GM12864 (cell line): ENCODE measurements around the gene SLC13A4.

Source experiments
- DNase-seq: peaks from one replicate; pipeline ENCODE4 v3.0.0-alpha.2; 2011; ENCODE audit warnings: low read depth
- H3K4me3 ChIP-seq: 2 replicates; pipeline ENCODE4 v1.5.1; 2011; ENCODE audit warnings: mild to moderate bottlenecking, low read depth, low read length, control low read depth
- TF ChIP-seq, protein P1 (sequence below): IDR thresholded peaks from 2 replicates; pipeline ENCODE4 v1.5.1; 2011; ENCODE audit warnings: low read depth, mild to moderate bottlenecking, moderate library complexity, low read length, control low read depth, inconsistent platforms; ENCODE audit errors: missing control alignments

The SLC13A4 gene

DNA sequence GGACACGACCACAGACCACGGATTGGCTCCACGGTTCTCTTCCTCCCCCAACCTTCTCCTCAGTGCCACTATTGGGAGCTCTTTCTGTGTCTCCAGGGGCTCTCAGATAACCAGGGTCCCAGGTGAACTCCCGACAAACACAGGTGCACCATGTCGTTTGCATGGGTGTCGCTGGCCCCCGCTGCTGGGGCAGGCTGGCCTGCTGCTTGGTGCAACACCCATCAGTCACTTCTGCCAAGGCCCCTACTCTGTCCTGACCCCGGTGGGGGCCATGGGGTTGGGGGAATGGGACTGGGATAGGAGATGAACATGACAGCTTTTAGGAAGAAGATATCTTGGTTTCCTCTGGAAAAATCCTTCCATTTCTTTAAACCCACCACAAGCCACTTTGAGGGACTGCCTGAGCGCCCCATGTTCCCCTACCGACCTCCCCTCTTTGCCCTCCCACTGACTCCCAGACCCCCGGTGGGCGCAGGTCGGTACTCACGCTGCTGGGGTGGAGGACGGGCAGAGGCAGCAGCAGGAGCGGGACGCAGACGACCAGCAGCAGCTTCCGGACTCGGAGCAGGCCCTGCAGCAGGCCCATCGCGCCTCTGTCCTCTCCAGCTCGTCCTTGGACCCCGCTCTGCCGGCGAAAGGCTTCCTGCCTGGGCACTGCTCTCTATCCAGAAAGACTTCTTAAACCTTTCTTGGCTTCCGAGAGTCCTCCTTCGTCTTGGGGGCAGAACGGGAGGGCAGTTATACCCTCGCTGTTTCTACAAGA, 894 bp downstream of the SLC13A4 start:
- no peak for DNase-seq
- H3K4me3 ChIP-seq = no peak overlapping the region
- TF ChIP-seq, protein P1, sequence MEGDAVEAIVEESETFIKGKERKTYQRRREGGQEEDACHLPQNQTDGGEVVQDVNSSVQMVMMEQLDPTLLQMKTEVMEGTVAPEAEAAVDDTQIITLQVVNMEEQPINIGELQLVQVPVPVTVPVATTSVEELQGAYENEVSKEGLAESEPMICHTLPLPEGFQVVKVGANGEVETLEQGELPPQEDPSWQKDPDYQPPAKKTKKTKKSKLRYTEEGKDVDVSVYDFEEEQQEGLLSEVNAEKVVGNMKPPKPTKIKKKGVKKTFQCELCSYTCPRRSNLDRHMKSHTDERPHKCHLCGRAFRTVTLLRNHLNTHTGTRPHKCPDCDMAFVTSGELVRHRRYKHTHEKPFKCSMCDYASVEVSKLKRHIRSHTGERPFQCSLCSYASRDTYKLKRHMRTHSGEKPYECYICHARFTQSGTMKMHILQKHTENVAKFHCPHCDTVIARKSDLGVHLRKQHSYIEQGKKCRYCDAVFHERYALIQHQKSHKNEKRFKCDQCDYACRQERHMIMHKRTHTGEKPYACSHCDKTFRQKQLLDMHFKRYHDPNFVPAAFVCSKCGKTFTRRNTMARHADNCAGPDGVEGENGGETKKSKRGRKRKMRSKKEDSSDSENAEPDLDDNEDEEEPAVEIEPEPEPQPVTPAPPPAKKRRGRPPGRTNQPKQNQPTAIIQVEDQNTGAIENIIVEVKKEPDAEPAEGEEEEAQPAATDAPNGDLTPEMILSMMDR = no peak

DNA sequence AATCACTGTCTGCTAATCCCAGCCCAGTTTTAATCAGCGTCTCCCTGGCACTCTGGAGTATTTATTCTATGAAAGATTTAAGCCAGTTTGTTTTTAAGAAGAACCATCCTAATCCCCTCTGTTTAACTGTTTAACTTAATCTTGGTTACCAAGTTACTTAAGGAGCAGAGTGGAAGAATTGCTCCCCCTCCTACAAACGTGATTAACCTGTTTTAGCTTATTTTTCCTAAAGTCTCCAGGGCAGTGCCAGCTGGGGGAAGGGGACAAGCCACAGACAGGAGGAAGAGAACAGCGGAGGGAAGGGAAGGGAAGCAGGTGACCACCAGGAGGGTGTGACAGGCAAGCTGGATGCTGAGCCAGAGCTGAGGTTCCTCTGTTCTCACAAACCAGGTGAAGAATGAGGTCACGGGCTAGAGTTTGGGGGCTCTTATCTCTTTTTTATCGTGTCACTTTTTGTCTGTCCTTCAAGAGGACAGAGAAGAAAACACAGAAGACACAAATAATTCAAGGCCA, 1.7 kb downstream of the SLC13A4 start:
- TF ChIP-seq, protein P1 = no peak
- no peak for DNase-seq
- H3K4me3 ChIP-seq = no peak overlapping the region

DNA sequence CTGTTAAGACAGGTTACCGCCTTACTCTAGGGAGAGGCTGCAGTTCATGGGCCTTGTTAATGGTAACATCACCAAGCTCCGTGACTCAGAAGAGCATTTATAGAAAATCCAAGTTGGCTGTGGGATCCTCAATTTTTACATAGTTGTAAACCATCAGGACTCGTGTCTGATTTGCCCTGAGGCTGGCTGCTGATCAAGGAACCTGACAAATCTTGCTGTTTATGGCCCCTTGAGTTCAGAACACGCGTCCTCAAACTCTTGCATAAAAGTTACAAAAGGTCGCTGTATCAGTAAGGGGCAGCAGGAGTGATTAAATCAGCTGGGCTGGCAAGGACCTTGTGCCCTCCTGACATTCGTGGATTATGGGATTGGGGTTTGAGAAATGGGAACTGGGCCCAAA, 4.6 kb downstream of the SLC13A4 start:
- DNase-seq = no peak
- TF ChIP-seq, protein P1 = no peak
- H3K4me3 ChIP-seq = no peak overlapping the region

DNA sequence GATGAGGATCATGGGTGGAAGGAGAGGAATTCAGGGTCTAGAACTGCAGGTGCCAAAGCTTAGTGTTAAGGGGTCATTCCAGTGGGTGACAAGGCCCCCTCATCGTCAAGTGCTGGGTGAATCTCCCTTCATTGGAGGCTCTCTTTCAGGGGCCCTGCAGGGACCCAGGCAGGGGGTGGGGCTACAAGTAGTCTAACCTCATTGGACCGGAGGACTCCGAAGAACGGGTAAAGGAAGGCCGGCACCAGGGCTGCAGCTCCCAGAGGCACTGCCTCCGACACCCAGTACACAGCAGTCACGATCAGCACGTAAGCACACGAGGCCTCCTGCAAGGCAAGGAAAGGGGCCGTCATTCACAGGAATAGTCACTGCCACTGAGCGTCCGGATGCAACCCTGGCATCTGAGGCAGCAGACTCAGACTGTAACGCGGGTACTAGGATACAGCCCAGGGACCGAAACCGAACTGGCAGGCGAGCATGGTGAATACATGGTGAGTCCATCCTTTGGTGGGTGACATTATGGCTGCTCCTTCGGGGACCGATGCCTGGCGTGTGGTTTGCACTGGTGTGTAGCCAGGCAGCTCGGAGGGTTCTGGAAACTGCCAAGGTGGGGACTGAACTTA, 6.7 kb downstream of the SLC13A4 start:
- no peak for DNase-seq
- TF ChIP-seq, protein P1 = no peak
- no peak overlapping the region for H3K4me3 ChIP-seq

DNA sequence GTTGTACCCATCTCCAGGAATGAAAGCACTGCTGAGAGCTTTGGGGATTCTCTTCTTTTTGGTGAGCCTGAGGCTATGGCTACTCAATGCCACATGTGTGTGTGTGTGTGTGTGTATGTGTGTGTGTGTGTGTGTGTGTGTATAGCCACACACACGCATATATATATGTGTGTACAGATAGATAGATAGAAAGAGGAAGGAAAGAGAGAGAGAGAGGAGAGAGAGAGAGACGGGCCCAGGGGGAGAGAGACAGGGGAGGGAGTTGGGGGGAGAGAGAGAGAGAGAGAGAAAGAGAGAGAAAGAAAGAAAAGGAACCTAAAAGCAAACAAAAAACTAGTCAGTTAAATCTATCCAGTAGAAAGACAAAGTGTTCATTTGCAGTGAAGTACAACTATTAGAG, 8.3 kb downstream of the SLC13A4 start:
- no peak for DNase-seq
- TF ChIP-seq, protein P1 = no peak
- H3K4me3 ChIP-seq = no peak overlapping the region

DNA sequence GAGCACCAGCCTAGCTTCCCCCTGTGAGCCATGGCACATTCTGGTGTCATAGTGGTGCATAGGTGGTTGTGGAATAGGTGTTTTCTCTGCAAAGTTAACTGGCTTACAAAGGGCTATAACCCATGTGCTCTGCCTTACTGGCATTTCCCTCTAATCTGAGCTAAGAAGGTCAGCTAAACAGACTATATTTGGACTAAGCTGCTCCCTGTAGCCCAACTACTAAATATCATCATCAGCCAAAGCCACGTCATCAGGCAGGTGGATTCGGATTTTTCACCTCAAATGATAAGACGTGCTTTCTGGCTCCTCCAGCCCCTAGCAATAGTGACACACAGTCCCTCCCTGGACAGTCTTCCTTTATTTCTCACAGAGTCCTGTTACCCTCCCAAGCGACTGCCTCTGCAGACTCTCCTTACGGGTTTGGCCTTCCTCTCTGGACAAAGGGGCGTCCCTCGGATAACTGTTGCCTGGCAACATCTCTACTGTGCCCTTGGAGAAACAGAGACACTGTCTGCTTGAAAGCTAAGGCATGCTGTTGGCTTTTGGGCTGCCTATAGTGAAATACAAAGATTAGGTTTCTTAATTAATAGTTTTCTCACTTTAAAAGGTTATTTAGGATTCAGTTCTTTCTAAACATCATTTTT, 9.1 kb downstream of the SLC13A4 start:
- no peak overlapping the region for H3K4me3 ChIP-seq
- no peak for DNase-seq
- TF ChIP-seq, protein P1 = no peak
